HepG2 (cell line): ENCODE data around the gene MACROD2. TPM values are rescaled to one million over a fixed set of nuclear protein-coding genes. Genes with fewer than 3 reads are reported as not detected.

Source experiments
- ATAC-seq: fragments of 200-7000 bp; cut with Tn5 transposase; 3 replicates; pipeline ENCODE4 v1.9.1; 2020; ENCODE audit warnings: mild to moderate bottlenecking, moderate library complexity
- BruUV-seq: library from RNA; stranded (reverse); fragments of 400-500 nt; replicated peaks from 2 replicates; lab custom pipeline; 2021; lab: Mats Ljungman, UMichigan
- CTCF ChIA-PET: fragments of 300-600 bp; formaldehyde crosslinking; extraction: SDS; loops from one replicate; lab custom pipeline; 2021; ENCODE audit warnings: low total read pairs, inconsistent platforms, low intra/inter-chr PET ratio; lab: Yijun Ruan, JAX
- POLR2A ChIA-PET: fragments of 350-600 bp; sonication (Branson Sonifier 250); formaldehyde crosslinking; loops from one replicate; lab custom pipeline; 2020; ENCODE audit warnings: antibody characterized with exemption, inconsistent platforms; lab: Yijun Ruan, JAX
- DNase-seq: peaks from one replicate; pipeline ENCODE4 v3.0.0-alpha.2; 2015; ENCODE audit warnings: low spot score
- FAIRE-seq: peaks from 3 replicates; lab custom pipeline; 2011; peaks lifted over from hg19 to GRCh38; lab: Jason Lieb, UNC
- H2AFZ ChIP-seq: one replicate; pipeline ENCODE4 v1.6.1; 2011; ENCODE audit warnings: low read length, inconsistent platforms
- H3K27ac ChIP-seq: fragments of 300-600 bp; 3 replicates; pipeline ENCODE4 v1.8.0; 2011; ENCODE audit warnings: mixed run types, mild to moderate bottlenecking, mixed read lengths, low read length, inconsistent platforms; ENCODE audit not compliant: insufficient read depth; ENCODE audit errors: extremely low read length
- H3K27me3 ChIP-seq, 2 experiments: fragments of 200-600 bp in 1 of 2; 2 replicates in 1 of 2; 3 replicates in 1 of 2; pipeline versions ENCODE4 v1.6.0 to v1.8.0; 2011; ENCODE audit warnings: low read length in 2 of 2, mild to moderate bottlenecking in 2 of 2, moderate library complexity in 2 of 2, inconsistent platforms in 1 of 2; ENCODE audit not compliant: insufficient read depth in 2 of 2, control insufficient read depth in 1 of 2
- H3K36me3 ChIP-seq, 2 experiments: fragments of 200-600 bp in 1 of 2; replicated peaks in 1 of 2; 2 replicates in 1 of 2; 3 replicates in 1 of 2; pipeline versions ENCODE4 v1.5.1 to v1.8.0; 2011; ENCODE audit warnings: low read length in 2 of 2, inconsistent platforms in 1 of 2; ENCODE audit not compliant: insufficient read depth in 2 of 2, control insufficient read depth in 1 of 2
- H3K4me1 ChIP-seq: 2 replicates; pipeline ENCODE4 v1.5.1; 2012; ENCODE audit warnings: low read length, inconsistent platforms; ENCODE audit not compliant: insufficient read depth
- H3K4me2 ChIP-seq: 2 replicates; pipeline ENCODE4 v1.6.0; 2011; ENCODE audit warnings: low read depth, low read length, inconsistent platforms
- H3K4me3 ChIP-seq, 3 experiments: fragments of 200-600 bp in 1 of 3; sonication (generic), shearing (Covaris generic) in 1 of 3; replicated peaks in 1 of 3; 2 replicates each; pipeline ENCODE4 v1.5.1; 2011 to 2016; ENCODE audit warnings: low read length in 3 of 3, inconsistent platforms in 2 of 3, low read depth in 2 of 3, mild to moderate bottlenecking in 2 of 3, control low read depth in 1 of 3, mixed read lengths in 1 of 3; ENCODE audit not compliant: insufficient read depth in 1 of 3
- H3K79me2 ChIP-seq: one replicate; pipeline ENCODE4 v1.6.1; 2011; ENCODE audit warnings: low read length, inconsistent platforms; ENCODE audit not compliant: insufficient read depth
- H3K9ac ChIP-seq: 2 replicates; pipeline ENCODE4 v1.6.0; 2011; ENCODE audit warnings: mild to moderate bottlenecking, low read depth, low read length, inconsistent platforms; ENCODE audit not compliant: insufficient read depth
- H3K9me3 ChIP-seq: 2 replicates; pipeline ENCODE4 v1.5.1; 2012; ENCODE audit warnings: mild to moderate bottlenecking, low read length
- H4K20me1 ChIP-seq: 2 replicates; pipeline ENCODE4 v1.6.0; 2011; ENCODE audit warnings: inconsistent platforms, mild to moderate bottlenecking, low read length, moderate library complexity; ENCODE audit not compliant: insufficient read depth
- ELF1 ChIP-seq: sonication (generic); formaldehyde crosslinking; IDR thresholded peaks from 2 replicates; pipeline ENCODE4 v1.4.0; 2020; ENCODE audit warnings: missing genetic modification reagents
- PAF1 ChIP-seq: IDR thresholded peaks from 2 replicates; pipeline ENCODE4 v1.6.1; 2016; ENCODE audit warnings: missing genetic modification reagents, missing compliant biosample characterization
- SP5 ChIP-seq: IDR thresholded peaks from 2 replicates; pipeline ENCODE4 v1.6.1; 2016; ENCODE audit warnings: low read depth, borderline replicate concordance
- STAG1 ChIP-seq: sonication (generic); formaldehyde crosslinking; IDR thresholded peaks from 2 replicates; pipeline ENCODE4 v1.4.0; 2020; ENCODE audit warnings: missing genetic modification reagents
- TEAD2 ChIP-seq: sonication (generic); formaldehyde crosslinking; IDR thresholded peaks from 2 replicates; pipeline ENCODE4 v1.9.0; 2021; ENCODE audit warnings: missing genetic modification reagents
- ZNF335 ChIP-seq: sonication (generic); formaldehyde crosslinking; IDR thresholded peaks from 2 replicates; pipeline ENCODE4 v1.4.0; 2020; ENCODE audit warnings: missing genetic modification reagents
- ZNF790 ChIP-seq: sonication (generic); formaldehyde crosslinking; IDR thresholded peaks from 2 replicates; pipeline ENCODE4 v1.8.0; 2022; ENCODE audit warnings: missing genetic modification reagents, mild to moderate bottlenecking, borderline replicate concordance
- WGBS: methylation state at CpG from one replicate; pipeline ENCODE4 v1.1.6; 2017; ENCODE audit warnings: low lambda C conversion rate; 5-methylcytosine and 5-hydroxymethylcytosine counted together
- in situ Hi-C: cut with HindIII; loops from 2 replicates; pipeline ENCODE4 v1.10.0; 2017; ENCODE audit warnings: low pct_unique_long_range_greater_than_20kb; ENCODE audit not compliant: extremely low pct_ligation_motif_present
- intact Hi-C: fragments of 100-400 bp; cut with micrococcal nuclease; formaldehyde crosslinking; loops from one replicate; pipeline ENCODE4 v1.10.0; 2022; ENCODE audit not compliant: unreplicated experiment
- polyA plus RNA-seq, 8 experiments: library from polyadenylated mRNA; depleted of rRNA in 3 of 8; stranded (reverse) in 7 of 8; unstranded in 1 of 8; fragments of >200 nt; fragmentation: Illumina TruSeq in 4 of 8; extraction: Trizol in 4 of 8; gene quantifications; 2 replicates each; pipeline versions ENCODE4 v1.2.1 to v1.2.3, GENCODE V29; 2011 to 2016; ENCODE audit warnings: low read depth in 4 of 8, missing spikeins in 1 of 8, mixed read lengths in 1 of 8; ENCODE audit not compliant: insufficient read depth in 1 of 8
- total RNA-seq, 5 experiments: library from RNA; depleted of rRNA; stranded (reverse); fragments of >200 nt; fragmentation: Illumina TruSeq; extraction: Trizol; gene quantifications; 2 replicates each; pipeline ENCODE4 v1.2.3, GENCODE V29; 2016; ENCODE audit warnings: low read depth in 1 of 5
- TF ChIP-seq, protein P1 (sequence below): sonication (generic); formaldehyde crosslinking; IDR thresholded peaks from 2 replicates; pipeline ENCODE4 v1.4.0; 2020; ENCODE audit warnings: mild to moderate bottlenecking, missing genetic modification reagents
- TF ChIP-seq, protein P2 (sequence below): sonication (generic); formaldehyde crosslinking; IDR thresholded peaks from 2 replicates; pipeline ENCODE4 v1.5.0; 2020; ENCODE audit warnings: missing genetic modification reagents
- TF ChIP-seq, protein P3 (sequence below): sonication (generic); formaldehyde crosslinking; IDR thresholded peaks from 2 replicates; pipeline ENCODE4 v1.5.0; 2020; ENCODE audit warnings: mild to moderate bottlenecking, missing genetic modification reagents, moderate library complexity
- TF ChIP-seq, protein P4 (sequence below): sonication (generic); formaldehyde crosslinking; IDR thresholded peaks from 2 replicates; pipeline ENCODE4 v1.4.0; 2020; ENCODE audit warnings: missing genetic modification reagents

The MACROD2 gene
- total and polyA plus RNA-seq, 2 of the 13 experiments (the other 11 are each of a cell fraction or from before 2014, with no cell fraction given) = 0.13 to 0.51 TPM

DNA sequence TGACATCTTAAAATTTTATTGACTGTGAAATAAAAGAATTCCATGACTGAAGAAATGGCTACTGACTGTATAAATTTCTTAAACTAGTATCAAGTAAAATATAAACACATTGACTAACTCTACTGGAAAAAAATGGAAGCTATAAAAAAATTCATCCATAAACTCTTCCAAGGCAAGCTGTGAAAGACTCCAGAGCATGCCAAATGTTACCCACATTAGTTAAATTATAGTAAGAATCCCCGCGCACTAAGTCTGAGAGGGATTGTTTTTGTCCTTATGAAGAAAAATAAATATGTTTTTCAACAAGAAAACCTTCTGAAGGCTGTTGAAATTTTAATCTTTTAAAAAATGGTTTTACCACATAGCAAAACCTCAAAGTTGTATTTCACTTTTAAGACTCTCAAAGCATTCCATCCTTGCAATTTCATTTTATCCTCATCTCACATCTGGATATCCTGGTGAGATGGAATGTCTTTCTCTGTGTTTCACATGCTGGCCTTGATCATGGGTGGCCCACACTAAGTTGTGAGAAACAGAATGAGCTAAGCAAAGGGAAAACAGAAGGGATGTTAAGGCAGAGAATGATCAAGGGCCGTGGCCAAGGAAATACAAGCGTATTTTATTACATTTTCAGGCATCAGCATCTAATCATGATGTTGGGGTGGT lies 1845.5 kb downstream of the MACROD2 start:
- H3K79me2 ChIP-seq = no peaks in the 10 kb centered on the region
- no peak for DNase-seq
- TF ChIP-seq, protein P1, sequence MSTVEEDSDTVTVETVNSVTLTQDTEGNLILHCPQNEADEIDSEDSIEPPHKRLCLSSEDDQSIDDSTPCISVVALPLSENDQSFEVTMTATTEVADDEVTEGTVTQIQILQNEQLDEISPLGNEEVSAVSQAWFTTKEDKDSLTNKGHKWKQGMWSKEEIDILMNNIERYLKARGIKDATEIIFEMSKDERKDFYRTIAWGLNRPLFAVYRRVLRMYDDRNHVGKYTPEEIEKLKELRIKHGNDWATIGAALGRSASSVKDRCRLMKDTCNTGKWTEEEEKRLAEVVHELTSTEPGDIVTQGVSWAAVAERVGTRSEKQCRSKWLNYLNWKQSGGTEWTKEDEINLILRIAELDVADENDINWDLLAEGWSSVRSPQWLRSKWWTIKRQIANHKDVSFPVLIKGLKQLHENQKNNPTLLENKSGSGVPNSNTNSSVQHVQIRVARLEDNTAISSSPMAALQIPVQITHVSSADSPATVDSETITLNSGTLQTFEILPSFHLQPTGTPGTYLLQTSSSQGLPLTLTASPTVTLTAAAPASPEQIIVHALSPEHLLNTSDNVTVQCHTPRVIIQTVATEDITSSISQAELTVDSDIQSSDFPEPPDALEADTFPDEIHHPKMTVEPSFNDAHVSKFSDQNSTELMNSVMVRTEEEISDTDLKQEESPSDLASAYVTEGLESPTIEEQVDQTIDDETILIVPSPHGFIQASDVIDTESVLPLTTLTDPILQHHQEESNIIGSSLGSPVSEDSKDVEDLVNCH (CRISPR knock-in tag) = no peak
- no peak for TF ChIP-seq TEAD2
- H3K4me2 ChIP-seq = no peak overlapping the region
- intact Hi-C loops = no loop called here
- no peaks in the 10 kb centered on the region for H3K36me3 ChIP-seq
- no peak overlapping the region for H3K27ac ChIP-seq
- POLR2A ChIA-PET = no interaction called here
- H2AFZ ChIP-seq = no peak overlapping the region
- H3K4me3 ChIP-seq = no peak overlapping the region
- H3K27me3 ChIP-seq = no peaks in the 10 kb centered on the region
- FAIRE-seq = peak; percentile 18
- H4K20me1 ChIP-seq = no peaks in the 10 kb centered on the region
- no peak overlapping the region for H3K9ac ChIP-seq
- no peak for ATAC-seq
- in situ Hi-C loops = no loop called here
- 32% methylated on average over 4 of the region's 4 CpGs for WGBS
- CTCF ChIA-PET = no interaction called here
- BruUV-seq = no TSS peak
- no peaks in the 10 kb centered on the region for H3K4me1 ChIP-seq
- peaks cover 92% of the 10 kb centered on the region for H3K9me3 ChIP-seq

DNA sequence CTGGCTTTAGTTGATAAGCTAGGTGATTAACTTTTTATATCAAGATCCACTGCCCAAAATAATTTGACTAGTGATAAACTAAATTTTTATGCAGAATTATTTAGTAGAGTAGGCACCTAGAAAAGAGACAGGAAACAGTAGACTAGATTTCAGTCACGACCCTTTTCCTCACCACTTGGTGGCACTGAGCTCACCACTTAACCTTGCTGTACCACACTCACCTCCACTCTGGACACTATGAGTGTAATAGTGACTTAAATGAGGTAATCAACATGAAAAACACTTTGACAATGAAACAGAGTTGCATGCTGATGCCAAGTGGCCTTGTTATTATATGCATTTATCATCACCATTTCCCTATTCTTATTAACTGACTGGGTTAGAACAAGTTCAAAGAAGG lies 1847.6 kb downstream of the MACROD2 start:
- DNase-seq = no peak
- Histone ChIP-seq H3K4me1 (no peaks in the 10 kb centered on the region), H3K9ac (no peak overlapping the region), H3K9me3 (peaks cover 94% of the 10 kb centered on the region), H3K36me3 (no peaks in the 10 kb centered on the region), H3K27me3 (no peaks in the 10 kb centered on the region), H2AFZ (no peak overlapping the region), H3K27ac (no peak overlapping the region), H3K4me2 (no peak overlapping the region), H4K20me1 (no peaks in the 10 kb centered on the region), H3K4me3 (no peak overlapping the region), H3K79me2 (no peaks in the 10 kb centered on the region)
- CTCF ChIA-PET = interaction anchor here (1.2 kb wide), 1 partner anchor 633 kb away, joined by 3 read pairs; no protein-coding TSS in a partner anchor
- POLR2A ChIA-PET = no interaction called here
- in situ Hi-C loops (no loop called here), intact Hi-C loops (no loop called here)
- ATAC-seq = peak; percentile 47; the same call in 1 of the 3 replicates
- 5% methylated on average over 1 of the region's 1 CpG for WGBS
- FAIRE-seq = peak; percentile 4
- no TSS peak for BruUV-seq
- TF ChIP-seq ZNF335 (no peak), SP5 (CRISPR knock-in tag) (no peak), ELF1 (CRISPR knock-in tag) (no peak), PAF1 (CRISPR knock-in tag) (no peak), STAG1 (CRISPR knock-in tag) (peak; percentile 41), ZNF790 (CRISPR knock-in tag) (no peak)
- TF ChIP-seq, protein P2, sequence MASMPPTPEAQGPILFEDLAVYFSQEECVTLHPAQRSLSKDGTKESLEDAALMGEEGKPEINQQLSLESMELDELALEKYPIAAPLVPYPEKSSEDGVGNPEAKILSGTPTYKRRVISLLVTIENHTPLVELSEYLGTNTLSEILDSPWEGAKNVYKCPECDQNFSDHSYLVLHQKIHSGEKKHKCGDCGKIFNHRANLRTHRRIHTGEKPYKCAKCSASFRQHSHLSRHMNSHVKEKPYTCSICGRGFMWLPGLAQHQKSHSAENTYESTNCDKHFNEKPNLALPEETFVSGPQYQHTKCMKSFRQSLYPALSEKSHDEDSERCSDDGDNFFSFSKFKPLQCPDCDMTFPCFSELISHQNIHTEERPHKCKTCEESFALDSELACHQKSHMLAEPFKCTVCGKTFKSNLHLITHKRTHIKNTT (CRISPR knock-in tag) = no peak
- TF ChIP-seq, protein P3, sequence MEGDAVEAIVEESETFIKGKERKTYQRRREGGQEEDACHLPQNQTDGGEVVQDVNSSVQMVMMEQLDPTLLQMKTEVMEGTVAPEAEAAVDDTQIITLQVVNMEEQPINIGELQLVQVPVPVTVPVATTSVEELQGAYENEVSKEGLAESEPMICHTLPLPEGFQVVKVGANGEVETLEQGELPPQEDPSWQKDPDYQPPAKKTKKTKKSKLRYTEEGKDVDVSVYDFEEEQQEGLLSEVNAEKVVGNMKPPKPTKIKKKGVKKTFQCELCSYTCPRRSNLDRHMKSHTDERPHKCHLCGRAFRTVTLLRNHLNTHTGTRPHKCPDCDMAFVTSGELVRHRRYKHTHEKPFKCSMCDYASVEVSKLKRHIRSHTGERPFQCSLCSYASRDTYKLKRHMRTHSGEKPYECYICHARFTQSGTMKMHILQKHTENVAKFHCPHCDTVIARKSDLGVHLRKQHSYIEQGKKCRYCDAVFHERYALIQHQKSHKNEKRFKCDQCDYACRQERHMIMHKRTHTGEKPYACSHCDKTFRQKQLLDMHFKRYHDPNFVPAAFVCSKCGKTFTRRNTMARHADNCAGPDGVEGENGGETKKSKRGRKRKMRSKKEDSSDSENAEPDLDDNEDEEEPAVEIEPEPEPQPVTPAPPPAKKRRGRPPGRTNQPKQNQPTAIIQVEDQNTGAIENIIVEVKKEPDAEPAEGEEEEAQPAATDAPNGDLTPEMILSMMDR (CRISPR knock-in tag) = peak; percentile 34
- TF ChIP-seq, protein P4, sequence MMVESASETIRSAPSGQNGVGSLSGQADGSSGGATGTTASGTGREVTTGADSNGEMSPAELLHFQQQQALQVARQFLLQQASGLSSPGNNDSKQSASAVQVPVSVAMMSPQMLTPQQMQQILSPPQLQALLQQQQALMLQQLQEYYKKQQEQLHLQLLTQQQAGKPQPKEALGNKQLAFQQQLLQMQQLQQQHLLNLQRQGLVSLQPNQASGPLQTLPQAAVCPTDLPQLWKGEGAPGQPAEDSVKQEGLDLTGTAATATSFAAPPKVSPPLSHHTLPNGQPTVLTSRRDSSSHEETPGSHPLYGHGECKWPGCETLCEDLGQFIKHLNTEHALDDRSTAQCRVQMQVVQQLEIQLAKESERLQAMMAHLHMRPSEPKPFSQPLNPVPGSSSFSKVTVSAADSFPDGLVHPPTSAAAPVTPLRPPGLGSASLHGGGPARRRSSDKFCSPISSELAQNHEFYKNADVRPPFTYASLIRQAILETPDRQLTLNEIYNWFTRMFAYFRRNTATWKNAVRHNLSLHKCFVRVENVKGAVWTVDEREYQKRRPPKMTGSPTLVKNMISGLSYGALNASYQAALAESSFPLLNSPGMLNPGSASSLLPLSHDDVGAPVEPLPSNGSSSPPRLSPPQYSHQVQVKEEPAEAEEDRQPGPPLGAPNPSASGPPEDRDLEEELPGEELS (CRISPR knock-in tag) = no peak
